GM21367 (cell line): Measurements from ENCODE around the gene DYNC1LI2.
"Not testable (repeated sequence)": the region's sequence is repeated elsewhere in the genome, so short reads cannot be mapped to it uniquely, and the experiment has no call there.

Source experiments
- ATAC-seq: cut with Tn5 transposase; IDR thresholded peaks from one replicate; pipeline ENCODE4 v1.9.1; 2021; ENCODE audit not compliant: unreplicated experiment

DYNC1LI2 gene

DNA sequence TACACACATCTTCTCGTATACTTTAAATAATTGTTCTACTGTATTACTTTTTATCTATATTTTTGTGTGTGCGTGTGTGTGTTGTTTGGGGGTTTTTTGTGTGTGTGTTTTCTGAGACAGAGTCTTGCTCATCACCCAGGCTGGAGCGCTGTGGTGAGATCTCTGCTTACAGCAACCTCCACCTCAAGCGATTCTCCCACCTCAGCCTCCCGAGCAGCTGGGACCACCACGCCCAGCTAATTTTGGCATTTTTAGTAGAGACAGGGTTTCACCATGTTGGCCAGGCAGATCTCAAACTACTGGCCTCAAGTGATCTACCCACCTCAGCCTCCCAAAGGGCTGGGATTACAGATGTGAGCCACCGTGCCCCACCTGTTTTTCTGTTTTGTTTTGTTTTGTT is 53.4 kb downstream of the DYNC1LI2 start:
- no peak for ATAC-seq

DNA sequence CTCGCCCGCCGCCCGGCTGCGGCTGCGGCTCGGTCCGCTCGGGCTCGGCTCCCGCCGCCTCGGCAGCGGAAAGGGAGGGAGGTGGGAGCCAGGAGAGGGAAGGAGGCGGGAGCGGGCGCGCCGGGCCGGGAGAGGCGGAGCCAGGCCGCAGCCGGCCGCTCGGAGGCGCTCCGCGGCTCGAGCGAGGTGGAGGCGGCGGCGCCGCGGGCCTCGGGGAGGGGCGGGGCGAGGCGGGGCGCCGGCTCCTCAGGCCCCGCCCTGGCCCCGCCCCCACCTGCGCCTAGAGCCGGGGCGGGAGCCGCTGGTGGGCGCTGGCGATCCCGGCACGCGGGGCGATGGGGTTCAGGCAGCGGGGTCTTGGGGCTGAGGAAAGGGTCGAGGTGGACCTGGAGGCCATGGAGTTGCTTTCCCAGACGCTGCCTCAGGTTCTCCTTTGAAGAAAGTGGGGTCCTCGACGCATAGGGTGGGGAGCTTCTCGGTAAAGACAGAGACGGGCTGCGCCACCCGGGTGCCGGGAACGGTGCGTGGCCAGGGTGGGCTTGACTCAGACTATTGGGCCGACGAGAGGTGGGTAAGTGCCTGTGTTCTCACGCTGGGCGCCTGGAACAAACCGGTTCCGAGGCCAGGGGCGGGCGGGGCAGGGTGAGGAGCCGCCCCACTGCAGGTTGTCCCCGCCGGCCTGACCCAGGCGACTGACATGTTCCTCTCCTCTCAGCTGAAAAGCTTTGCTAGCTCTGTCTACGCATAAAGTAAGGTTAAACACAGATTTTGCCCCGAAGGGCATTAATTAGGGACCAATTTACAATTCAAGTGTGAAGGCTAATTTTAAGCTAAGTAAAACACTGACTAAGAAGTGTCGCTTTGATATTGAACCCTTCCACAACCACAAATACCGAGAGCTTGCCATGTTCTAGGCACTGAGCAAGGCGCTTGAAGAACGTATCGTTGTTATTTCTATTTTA is 54.5 kb downstream of the DYNC1LI2 start, which contains the start of gene CMTM4:
Gene CMTM4, minus strand, starts transcription at position 75 of the 962 bp plus-strand sequence. CDS start 218 bp downstream, outside the sequence.
- ATAC-seq = peak; percentile 83

DNA sequence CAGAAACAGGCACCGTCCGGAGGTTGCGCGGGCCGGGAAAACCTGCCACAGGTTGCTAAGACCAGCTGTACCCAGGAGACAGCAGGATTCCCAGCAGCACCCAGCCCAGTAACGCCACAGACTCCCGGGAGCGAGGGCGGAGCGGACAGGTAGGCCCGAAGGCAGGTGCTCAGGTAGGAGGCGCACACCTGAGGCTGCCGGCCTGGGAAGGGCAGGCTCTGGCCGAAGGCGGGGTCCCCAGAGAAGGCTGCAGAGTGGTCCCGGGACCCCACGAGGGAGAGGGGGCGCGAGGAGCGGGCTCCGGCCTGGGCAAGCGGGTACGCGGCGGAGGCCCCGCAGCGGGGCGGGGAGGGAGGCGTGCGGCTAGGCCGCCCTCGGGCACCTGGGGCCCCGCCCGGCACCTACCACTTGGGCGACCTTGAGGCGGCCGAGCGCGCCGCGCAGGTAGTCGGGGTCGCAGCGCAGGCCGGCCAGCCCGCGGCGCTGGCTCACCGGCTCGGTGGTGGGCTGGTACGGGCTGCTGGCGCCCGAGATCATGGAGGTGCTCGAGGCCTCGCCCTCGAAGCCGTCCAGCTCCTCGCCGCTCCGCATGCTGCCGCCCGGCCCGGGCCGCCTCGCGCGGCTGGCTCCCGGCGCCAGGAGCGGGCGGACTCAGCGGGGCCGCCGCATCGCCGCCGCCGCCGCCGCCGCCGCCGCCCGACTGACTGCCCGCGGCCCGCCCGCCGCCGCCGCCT is 55.3 kb downstream of the DYNC1LI2 start:
- ATAC-seq = peak; percentile 19

DNA sequence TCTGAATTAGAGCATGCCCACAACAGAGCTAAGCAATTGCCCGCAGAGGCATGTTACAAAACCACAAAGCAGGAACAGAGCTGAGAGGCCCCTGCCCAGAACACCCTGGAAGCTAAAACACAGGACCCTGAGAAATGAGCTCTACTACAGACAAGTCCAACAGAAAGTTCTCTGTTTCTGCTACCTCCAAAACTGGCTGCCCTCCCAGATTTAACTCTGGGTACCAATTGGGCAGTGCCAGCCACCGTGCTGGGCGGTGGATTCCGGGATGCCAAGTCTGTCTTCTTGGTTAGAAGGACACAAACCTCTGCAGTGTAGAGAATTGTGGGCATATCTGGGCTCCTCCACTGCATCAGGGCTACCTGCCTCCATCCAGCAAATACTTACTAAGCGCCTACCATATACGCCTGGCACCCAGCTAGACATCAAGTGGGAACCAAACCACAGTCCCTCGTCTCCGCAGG is 55.9 kb downstream of the DYNC1LI2 start:
- no peak for ATAC-seq

DNA sequence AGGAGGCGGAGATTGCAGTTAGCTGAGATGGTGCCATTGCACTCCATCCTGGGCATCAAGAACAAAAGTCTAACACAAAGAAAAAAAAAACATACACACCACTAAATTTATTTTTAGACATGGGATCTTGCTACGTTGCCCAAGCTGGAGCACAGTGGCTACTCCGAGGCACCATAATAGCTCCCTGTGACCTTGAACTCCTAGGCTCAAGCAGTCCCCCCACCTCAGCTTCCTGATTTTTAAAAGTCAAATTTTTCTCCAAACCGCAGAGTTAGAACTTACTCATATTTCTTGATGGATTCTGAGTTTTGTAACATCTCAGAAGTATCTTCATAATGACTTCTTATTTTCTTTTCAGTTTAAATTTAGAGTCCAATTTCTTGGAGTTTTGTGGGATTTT is 58.3 kb downstream of the DYNC1LI2 start:
- no peak for ATAC-seq

DNA sequence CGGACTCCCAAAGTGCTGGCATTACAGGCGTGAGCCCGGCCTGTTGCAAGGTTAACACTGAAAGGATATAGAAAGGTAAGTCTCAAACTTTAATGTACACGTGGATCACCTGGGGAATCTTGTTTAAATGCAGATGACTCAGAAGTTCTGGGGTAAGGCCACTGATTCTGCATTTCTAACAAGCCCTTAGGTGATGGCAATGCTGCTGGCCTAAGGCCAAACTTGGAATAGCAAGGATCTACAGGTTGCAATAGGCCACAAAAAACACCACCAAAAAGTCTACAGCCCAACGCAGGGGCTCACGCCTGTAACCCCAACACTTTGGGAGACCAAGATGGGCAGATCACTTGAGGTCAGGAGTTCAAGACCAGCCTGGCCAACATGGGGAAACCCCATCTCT is 59.1 kb downstream of the DYNC1LI2 start:
- no peak for ATAC-seq

DNA sequence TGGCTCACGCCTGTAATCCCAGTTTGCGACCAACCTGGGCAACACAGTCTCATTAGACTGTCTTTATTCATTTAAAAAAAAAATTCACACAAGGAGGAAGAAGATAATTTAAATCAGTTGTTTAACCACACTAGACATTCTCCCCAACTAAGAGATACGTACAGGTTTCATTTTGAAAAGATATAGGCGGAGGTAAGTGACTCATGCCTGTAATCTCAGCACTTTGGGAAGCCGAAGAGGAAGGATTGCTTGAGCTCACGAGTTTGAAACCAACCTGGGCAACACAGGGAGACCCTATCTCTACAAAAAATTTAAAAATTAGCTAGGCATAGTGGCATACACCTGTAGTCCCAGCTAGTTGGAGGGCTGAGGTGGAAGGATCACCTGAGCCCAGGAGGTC is 60.2 kb downstream of the DYNC1LI2 start:
- no peak for ATAC-seq

DNA sequence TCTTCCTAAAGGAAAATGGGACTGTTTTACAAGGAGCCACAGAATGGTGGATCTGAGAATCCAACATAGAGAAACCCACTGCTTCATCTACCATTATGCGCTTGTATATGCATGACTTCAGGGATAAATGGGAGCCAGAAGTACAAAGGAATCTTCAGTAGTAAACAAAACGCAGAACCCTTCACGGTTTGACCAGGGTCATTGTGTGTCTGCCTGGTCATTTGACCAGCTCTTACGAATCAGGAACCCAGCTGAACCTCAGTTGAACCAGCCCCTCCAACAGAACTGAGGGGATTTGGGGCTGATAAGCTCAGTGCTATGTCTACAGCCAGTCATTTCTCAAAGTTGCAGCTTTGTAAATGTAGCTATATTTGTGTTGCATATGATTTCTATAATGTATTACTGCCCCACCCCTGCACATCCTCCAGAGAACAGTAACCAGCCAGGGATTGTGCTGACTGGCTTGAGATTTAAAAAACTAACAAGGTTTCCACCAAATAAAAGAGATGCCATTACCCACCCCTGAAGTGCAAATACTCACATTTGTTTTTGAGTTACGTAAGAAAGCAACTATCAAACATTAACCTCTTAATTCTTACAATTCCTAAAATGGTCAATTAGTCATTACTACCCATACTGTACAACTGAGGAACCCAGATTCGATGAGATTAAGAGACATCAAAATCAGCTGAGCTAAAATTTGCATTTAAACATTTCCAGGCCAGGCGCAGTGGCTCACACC is 61.1 kb downstream of the DYNC1LI2 start:
- ATAC-seq = no peak

DNA sequence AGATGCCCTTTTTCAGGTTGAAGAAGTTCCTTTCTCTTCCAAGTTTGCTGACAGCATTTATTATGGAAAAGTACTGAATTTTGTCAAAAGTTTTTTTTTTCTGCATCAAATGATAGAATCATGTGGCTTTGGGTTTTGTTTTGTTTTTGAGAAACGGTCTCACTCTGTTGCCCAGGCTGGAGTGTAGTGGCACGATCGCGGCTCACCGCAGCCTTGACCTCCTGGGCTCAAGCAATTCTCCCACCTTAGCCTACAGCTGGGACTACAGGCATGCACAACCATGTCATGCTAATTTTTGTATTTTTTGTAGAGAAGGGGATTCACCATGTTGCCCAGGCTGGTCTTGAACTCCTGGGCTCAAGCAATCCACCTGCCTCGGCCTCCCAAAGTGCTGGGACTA is 62.1 kb downstream of the DYNC1LI2 start:
- ATAC-seq = no peak

DNA sequence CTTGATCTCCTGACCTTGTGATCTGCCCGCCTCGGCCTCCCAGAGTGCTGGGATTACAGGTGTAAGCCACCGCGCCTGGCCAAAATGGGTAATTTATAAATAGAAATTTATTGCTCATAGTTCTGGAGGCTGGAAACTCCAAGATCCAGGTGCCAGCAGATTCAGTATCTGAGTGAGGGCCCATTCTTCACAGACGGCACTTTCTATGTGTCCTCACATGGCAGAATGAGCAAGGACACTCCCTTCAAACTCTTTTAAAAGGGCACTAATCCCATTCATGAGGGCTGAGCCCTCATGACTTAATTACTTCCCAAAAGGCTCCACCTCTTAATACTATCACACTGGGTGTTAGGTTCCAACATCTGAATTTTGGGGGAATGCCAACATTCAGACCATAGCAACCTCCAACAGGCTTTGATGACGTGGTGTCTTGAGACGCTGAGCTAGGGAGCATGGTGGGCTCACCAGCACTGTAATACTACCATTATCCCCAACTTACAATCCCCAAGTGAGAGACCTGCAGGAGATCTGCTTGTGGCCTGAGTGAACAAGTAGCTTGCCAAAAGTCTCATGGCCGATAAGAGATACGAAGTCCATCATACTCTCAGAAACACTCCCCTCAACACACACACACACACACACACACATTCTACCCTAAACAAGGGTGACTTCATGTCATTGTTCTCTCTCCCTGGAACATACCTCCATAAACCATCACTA is 63.3 kb downstream of the DYNC1LI2 start:
- ATAC-seq = no peak

DNA sequence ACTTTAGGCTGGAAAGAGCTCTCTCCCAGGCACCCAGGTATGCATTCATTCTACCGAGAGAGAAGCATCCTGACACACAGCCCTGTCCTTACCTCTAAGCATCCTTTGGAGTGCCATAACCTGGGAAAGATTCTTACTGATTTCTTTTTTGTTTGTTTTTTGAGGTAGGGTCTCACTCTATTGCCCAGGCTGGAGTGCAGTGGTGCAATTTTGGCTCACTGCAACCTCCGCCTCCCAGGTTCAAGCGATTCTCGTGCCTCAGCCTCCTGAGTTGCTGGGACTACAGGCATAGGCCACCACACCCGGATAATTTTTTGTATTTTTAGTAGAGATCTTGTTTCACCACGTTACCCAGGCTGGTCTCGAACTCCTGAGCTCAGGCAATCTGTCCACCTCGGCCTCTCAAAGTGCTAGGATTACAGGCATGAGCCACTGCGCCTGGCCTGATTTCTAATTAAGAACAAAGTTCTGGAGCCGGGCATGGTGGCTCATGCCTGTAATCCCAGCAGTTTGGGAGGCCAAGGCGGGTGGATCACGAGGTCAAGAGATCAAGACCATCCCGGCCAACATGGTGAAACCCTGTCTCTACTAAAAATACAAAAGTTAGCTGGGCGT is 65.8 kb downstream of the DYNC1LI2 start:
- not testable (repeated sequence) for ATAC-seq

DNA sequence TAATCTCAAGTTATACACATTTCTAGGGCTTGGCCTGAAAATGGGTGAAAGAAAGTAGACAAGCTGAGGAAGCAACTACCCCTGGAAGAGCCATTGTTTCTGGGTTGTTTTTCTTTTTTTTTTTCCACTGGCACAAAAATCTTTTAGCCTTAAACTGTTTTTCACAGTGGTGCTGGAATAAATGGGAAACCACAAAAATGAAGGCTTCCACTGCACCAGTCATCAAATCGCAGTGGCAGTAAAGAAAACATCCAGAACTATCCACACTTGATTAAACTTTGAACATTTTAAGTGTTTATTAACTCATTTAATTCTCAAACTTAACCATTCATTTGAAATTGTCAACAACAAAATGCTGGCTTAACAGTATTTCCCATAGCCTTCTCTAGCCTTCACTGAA is 69.1 kb downstream of the DYNC1LI2 start:
- no peak for ATAC-seq

DNA sequence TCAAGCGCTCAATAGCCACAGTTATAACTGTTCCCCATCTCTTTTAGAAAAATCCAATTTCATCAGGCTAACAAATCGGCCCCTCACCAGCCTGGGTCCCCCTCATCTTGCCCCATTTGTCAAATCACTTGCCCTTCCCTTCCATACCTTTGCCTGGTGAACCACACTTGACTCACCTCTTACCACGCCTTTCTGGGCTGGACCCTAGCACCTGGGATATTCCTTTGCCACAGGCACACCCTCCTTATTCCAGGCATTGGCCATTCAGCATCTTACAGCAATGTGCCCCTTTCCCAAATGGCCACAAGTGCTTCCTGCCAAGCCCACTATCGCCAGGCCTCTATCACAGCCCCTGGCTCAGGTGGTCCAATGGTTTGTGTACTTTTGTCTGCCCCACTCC is 69.7 kb downstream of the DYNC1LI2 start:
- ATAC-seq = no peak

DNA sequence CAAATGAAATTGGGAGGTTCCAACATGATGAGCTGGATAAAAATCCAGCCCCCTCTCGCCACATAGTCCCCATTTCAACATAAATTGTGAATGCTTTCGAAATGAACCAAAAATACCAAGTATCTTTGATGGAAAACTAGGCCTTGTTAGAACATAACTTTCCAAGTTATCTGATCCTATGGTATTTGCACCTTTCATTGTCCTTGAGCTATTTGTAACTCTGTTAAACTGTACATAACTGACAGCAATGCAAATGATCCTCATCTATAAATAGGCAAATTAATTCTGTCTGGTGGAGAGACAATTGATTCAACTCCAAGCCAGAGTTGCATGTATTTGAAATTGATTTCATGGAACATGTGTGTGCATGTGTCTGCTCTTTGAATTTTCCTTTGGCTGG is 73.1 kb downstream of the DYNC1LI2 start:
- no peak for ATAC-seq

DNA sequence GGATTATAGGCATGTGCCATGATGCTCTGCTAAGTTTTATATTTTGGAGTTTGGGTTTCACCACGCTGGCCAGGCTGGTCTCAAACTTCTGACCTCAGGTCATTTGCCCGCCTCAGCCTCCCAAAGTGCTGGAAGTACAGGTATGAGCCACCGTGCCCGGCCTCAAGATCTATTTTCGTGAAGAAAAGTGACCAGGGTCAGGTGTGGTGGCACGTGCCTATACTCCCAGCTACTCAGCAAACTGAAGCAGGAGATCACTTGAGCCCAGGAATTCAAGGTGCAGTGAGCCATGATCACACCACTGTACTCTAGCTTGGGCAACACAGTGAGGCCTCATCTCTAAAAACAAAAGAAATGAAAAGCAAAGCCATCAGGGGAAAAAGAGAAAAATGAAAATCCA is 73.6 kb downstream of the DYNC1LI2 start:
- ATAC-seq = no peak

DNA sequence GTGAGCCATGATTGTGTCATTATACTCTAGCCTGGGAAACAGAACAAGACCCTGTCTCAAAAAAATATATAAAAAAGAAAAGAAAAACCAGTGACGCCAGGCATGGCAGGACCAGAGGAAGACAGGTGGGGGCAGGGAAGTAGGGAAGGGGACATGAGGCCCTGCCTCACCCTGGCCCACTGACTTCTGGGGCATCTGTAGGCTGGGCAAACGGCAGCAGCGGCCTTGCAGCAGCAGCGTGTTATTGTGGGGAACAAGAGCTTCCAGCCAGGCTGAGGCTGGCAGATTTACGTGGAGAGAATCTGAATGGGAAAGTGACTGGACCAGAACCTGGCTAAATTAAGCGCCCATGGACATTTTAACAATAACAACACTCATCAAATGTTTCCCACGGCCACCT is 74.2 kb downstream of the DYNC1LI2 start:
- no peak for ATAC-seq

DNA sequence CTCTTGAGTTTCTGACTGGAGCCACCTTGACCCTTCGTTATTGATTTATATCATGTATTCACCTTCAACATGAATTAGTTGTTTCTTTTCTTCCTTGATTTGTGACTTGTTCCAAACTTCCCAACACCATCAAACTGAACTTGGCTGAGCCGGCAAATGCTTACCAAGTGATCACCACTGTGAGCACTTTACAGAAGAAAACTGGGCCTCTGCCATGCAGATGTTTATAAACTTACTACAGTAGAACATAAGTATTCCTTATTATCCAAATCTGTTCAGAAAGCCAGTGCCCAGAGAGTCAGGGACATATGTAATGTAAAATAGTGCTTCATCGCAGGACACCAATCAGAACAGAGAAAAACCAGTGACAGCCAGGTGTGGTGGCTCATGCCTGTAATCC is 74.8 kb downstream of the DYNC1LI2 start:
- no peak for ATAC-seq

DNA sequence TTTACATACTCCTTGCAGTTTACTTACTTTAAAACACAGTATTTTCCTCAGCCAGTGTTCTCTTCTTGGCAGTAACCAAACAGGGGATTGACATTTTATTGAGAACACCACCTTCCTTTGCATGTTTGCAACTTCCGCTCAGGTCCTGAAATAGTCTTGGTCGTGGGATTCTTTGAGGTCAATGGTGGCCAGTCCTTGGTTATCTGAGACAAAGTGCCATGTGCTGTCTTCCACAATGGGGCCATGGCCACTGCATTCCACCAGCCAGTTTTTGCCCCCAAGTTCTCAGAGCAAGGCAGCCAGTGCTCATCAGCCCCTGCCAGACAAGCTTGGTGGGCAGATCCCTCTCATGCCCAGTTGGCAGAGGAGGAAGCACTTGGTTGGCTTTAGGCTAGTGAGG is 77.7 kb downstream of the DYNC1LI2 start:
- ATAC-seq = no peak
